ENCODE measurements around the gene FOXO6.

DNA sequence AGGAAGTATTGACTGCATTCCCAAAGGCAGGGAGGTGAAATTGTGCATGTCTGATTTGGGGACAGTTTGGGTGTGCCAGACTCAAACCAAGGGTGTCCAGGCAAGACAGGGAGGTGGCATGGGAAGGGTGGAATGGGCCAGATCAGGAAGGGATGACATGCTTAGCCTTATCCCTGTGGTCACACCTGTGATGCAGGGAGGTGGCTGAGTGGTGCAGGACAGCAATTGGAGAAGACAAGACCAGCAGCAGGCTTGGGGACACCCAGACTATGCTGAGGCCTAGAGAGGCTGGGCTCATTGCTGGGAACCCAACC, 4.0 kb downstream of the FOXO6 start:
- TF ChIP-seq, protein P1, sequence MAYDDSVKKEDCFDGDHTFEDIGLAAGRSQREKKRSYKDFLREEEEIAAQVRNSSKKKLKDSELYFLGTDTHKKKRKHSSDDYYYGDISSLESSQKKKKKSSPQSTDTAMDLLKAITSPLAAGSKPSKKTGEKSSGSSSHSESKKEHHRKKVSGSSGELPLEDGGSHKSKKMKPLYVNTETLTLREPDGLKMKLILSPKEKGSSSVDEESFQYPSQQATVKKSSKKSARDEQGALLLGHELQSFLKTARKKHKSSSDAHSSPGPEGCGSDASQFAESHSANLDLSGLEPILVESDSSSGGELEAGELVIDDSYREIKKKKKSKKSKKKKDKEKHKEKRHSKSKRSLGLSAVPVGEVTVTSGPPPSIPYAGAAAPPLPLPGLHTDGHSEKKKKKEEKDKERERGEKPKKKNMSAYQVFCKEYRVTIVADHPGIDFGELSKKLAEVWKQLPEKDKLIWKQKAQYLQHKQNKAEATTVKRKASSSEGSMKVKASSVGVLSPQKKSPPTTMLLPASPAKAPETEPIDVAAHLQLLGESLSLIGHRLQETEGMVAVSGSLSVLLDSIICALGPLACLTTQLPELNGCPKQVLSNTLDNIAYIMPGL (CRISPR knock-in tag; IDR thresholded peaks at IDR 0.05) = no peak
- TF ChIP-seq, protein P2, sequence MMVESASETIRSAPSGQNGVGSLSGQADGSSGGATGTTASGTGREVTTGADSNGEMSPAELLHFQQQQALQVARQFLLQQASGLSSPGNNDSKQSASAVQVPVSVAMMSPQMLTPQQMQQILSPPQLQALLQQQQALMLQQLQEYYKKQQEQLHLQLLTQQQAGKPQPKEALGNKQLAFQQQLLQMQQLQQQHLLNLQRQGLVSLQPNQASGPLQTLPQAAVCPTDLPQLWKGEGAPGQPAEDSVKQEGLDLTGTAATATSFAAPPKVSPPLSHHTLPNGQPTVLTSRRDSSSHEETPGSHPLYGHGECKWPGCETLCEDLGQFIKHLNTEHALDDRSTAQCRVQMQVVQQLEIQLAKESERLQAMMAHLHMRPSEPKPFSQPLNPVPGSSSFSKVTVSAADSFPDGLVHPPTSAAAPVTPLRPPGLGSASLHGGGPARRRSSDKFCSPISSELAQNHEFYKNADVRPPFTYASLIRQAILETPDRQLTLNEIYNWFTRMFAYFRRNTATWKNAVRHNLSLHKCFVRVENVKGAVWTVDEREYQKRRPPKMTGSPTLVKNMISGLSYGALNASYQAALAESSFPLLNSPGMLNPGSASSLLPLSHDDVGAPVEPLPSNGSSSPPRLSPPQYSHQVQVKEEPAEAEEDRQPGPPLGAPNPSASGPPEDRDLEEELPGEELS (CRISPR knock-in tag; IDR thresholded peaks at IDR 0.05) = no peak
- TF ChIP-seq, protein P3, sequence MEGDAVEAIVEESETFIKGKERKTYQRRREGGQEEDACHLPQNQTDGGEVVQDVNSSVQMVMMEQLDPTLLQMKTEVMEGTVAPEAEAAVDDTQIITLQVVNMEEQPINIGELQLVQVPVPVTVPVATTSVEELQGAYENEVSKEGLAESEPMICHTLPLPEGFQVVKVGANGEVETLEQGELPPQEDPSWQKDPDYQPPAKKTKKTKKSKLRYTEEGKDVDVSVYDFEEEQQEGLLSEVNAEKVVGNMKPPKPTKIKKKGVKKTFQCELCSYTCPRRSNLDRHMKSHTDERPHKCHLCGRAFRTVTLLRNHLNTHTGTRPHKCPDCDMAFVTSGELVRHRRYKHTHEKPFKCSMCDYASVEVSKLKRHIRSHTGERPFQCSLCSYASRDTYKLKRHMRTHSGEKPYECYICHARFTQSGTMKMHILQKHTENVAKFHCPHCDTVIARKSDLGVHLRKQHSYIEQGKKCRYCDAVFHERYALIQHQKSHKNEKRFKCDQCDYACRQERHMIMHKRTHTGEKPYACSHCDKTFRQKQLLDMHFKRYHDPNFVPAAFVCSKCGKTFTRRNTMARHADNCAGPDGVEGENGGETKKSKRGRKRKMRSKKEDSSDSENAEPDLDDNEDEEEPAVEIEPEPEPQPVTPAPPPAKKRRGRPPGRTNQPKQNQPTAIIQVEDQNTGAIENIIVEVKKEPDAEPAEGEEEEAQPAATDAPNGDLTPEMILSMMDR (IDR thresholded peaks at IDR 0.05) = no peak
- TF ChIP-seq, protein P4, sequence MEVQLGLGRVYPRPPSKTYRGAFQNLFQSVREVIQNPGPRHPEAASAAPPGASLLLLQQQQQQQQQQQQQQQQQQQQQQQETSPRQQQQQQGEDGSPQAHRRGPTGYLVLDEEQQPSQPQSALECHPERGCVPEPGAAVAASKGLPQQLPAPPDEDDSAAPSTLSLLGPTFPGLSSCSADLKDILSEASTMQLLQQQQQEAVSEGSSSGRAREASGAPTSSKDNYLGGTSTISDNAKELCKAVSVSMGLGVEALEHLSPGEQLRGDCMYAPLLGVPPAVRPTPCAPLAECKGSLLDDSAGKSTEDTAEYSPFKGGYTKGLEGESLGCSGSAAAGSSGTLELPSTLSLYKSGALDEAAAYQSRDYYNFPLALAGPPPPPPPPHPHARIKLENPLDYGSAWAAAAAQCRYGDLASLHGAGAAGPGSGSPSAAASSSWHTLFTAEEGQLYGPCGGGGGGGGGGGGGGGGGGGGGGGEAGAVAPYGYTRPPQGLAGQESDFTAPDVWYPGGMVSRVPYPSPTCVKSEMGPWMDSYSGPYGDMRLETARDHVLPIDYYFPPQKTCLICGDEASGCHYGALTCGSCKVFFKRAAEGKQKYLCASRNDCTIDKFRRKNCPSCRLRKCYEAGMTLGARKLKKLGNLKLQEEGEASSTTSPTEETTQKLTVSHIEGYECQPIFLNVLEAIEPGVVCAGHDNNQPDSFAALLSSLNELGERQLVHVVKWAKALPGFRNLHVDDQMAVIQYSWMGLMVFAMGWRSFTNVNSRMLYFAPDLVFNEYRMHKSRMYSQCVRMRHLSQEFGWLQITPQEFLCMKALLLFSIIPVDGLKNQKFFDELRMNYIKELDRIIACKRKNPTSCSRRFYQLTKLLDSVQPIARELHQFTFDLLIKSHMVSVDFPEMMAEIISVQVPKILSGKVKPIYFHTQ (CRISPR knock-in tag; IDR thresholded peaks at IDR 0.05) = no peak
- TF ChIP-seq CREB1 (CRISPR knock-in tag; IDR thresholded peaks at IDR 0.05) = no peak
- TF ChIP-seq, protein P5, sequence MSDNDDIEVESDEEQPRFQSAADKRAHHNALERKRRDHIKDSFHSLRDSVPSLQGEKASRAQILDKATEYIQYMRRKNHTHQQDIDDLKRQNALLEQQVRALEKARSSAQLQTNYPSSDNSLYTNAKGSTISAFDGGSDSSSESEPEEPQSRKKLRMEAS (CRISPR knock-in tag; IDR thresholded peaks at IDR 0.05) = no peak
- no peak for TF ChIP-seq ELF4 (CRISPR knock-in tag; IDR thresholded peaks at IDR 0.05; ENCODE audit: low read depth)
- TF ChIP-seq JUN (CRISPR knock-in tag; IDR thresholded peaks at IDR 0.05) = no peak
- no peak for TF ChIP-seq SMAD3 (CRISPR knock-in tag; IDR thresholded peaks at IDR 0.05; ENCODE audit: borderline replicate concordance)
- TF ChIP-seq ZNF121 (CRISPR knock-in tag; IDR thresholded peaks at IDR 0.05) = no peak
- TF ChIP-seq ZNF423 (CRISPR knock-in tag; IDR thresholded peaks at IDR 0.05) = no peak
- TF ChIP-seq CREM (CRISPR knock-in tag; IDR thresholded peaks at IDR 0.05) = no peak
- no peak for TF ChIP-seq NFE2L1 (CRISPR knock-in tag; IDR thresholded peaks at IDR 0.05)
